CD4-positive, alpha-beta T cell treated with Interleukin-10 for 1 hour (primary cell): Measurements from ENCODE around the gene ZNF618.

ENCODE experiments used
- DNase-seq: peaks from one replicate; pipeline ENCODE4 v3.0.0-alpha.2; 2020

The ZNF618 gene

DNA sequence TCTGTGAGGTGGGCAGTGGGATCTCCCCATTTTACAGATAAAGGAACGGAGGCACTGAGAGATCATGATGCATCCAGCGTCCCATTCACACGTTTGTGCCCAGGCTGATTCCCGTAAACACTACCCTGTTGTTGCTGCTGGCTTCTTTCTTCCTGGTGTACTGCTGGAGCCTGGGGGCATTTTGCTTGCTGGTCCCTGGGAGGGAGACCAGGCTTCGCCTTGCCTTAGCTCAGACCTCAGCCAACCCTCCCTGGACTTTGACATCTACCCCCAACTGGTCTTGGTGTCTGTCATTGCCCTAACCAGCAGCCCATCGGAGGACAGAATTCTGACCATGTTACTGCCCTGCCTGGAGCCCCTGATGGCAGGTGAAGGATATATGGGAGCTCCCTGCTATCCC lies 82.4 kb downstream of the ZNF618 start:
- DNase-seq: no peak

DNA sequence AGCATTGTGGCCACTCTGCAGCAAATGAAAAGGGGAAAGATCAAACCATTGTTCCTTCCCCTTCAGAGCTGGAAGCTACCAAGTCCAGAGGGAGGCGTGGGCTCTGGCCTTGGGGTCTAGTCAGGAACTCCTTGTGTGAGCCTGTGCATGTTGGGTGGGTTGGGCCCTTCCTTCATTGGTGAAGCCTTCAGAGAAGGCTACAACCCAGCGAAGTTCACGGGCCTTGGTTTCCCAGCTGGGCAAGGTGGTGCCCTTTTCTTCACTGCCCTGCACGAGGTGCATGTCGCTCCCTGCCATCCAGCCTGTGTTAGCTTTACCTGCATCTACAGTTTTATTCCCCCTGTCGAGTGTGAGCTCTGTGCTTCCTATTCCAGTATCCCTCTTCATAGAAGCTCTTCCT lies 84.7 kb downstream of the ZNF618 start:
- DNase-seq: no peak

DNA sequence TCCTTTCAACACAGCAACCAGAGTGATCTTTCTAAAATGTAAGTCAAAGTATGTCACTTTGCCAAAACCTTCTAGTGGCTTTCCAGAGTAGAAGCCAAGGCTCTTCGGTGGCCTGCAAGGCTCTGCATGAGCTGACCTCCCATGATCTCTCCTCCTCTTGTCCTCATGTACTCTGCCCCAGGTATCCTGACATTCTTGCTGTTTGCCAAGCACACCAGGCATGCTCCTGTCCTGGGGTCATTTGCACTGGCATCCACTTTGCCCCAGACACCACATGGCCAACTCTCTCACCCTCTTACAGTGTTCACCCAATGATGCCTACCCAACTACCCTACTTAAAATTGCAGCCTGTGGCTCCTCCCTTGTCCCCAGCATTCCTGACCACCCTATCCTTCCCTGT lies 86.3 kb downstream of the ZNF618 start:
- no peak for DNase-seq

DNA sequence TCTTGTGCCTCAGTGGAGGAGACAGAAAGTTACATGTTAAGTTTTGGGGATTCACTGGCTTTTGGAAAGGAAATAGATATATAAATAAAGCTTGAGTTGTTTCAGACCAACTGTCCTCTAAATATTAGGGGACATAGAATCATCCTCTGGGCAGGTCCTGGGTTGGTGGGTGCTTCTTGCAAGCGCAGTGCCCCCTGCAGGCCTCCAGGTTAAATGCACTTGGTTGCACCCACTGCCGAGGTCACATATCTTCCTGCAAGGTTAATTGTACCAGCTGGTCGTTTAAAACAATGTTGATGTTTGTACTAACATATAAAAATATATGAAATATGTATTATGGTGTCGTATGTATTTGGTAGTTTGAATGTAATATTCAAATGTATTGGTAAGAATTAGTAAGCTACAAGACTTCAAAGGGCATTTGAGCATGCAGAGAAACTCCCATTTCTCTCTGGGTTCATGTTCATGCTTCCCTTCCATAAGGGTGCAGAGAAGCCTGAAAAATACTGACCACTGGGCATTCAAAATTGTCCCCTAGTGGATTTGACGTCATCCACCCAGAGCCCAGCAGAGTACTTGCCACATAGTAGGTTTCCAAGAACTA lies 87.0 kb downstream of the ZNF618 start:
- peak; percentile 24 for DNase-seq

DNA sequence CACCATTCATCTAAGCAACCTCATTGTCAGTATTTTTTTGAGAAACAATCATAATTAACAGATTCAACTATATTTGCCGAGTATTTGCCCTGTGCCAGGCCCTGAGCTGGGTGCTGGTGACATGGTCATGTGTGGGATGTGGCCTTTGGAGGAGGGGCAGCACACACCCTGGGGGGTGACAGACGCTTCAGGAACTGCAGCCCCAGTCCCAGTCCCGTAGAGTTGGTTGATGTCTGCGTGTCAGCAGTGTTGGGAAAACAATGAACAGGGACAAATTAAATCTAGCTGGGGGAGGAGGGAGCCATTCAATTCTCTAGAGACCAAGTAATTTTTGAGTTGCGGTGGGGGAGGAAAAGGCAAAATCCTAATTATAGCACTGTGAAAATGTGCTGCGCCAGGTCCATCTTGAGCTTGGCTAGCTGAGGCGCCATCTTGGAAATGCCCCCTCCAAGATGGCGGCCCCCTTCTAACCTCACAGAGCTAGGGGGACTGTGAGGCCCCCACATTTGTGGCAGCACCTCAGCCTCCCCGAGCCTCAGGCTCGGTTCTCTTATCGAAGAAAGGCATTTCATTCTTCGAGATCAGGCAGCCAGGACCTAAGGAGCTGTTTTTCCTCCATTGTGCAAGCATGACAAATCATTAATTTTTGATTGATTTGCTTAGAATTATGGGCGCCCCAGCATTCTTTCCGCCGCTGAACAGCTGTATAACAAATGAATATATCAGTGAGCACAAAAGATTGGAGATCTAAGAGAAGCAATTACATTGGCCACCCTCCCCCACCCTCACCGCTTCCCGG lies 87.8 kb downstream of the ZNF618 start:
- DNase-seq: no peak

DNA sequence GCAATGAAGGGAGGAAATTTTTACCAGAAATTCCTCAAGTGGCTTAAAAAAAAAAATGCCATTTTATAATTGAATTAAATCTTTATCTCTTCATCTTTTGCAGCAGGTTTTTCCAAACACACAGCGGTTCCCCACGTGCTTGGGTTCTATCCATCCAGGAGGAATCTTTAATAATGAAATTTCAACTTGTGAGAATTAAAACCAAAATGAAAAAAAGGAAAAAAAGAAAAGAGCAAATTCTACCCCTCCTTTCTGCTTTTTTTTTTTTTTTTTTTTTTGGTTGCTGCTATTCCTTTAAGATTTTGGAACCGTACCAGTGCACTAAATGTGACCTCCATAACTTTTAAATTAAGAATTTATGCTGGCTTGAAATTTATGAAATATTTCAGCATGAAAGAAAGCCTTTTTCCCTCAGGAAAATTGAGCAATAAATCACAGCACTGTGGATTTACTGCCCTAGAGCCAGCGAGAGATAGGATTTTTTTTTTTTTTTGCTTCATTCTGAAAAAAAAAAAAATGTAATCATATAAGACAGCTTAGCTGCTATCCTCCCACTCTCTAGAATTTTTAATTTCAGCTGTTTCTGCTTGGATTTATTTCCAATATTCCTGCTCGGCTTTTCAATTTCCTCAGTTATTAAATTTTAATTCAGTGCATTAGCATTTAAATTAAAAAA lies 88.5 kb downstream of the ZNF618 start:
- DNase-seq: no peak

DNA sequence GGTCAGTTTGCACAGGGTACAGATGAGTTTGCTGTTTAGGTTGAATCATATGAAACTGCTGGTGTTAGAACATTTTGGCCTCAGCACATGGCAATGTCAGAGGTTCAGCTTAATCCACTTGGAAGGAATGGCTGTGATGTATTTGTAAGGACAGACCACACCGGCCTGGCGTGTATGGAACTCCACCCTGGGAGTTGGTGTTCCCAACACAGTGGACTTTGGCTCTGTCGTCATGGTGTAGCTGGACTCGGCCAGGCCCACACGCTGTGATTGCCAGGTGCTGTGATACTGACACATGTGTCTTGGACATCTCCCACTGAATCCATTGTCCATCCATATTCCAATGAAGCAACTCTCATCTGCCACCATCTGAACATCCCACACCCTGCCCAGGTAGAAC lies 90.3 kb downstream of the ZNF618 start:
- no peak for DNase-seq

DNA sequence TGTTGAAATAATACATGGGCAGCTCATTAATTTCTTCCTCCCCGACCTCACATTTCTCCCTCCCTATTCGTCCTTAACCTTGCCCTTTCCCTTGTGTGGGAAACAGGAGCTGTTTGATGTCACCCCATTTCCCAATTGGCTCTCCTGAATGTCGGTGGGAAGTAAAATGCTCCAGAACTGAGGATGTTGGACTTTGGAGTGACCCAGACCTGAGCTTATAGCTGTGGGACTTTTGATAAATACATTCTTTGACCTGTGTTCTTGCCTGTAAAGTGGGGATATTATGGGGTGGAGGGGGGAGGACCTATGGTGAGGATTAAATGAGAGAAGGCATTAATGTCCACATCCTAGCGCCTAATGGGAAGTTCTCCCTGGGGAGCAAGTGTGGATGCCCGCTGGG lies 91.3 kb downstream of the ZNF618 start:
- no peak for DNase-seq

DNA sequence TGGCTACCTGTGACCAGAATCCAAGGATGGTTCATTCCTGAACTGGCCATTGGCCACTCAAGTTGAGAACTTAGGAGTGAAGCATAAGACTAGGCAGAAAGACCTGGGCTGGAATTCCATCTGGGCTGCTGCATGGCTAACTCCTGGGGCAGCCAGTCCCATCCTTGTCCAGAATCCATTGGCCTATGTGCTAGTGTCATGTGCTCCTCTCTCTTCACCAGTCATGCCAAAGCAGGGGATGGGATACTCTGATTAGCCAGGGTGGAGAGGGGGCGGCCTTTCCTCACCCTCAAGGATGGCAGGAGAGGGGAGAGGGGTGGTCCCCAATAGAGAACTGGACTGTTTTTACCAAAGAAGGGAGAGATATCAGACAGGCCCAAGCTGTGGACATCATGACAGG lies 93.2 kb downstream of the ZNF618 start:
- no peak for DNase-seq

DNA sequence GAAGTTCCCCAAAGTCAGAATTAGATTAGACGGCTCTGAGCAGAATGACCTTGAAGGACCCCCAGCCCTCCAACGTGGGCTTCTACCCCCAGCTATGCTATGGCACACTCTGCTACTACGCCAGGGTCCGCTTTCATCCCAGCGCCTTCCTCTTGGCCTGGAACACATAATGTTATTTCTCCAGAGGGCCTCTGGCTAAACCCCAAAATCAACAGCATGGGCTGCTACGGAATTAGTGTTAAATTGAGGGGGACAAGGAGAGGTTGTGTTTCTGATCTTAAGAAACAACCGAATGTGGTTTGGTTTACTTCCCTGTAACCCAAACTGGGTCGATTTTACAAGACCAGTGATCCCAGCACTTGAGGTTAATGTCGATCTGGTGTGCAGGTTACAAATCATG lies 97.1 kb downstream of the ZNF618 start:
- no peak for DNase-seq

DNA sequence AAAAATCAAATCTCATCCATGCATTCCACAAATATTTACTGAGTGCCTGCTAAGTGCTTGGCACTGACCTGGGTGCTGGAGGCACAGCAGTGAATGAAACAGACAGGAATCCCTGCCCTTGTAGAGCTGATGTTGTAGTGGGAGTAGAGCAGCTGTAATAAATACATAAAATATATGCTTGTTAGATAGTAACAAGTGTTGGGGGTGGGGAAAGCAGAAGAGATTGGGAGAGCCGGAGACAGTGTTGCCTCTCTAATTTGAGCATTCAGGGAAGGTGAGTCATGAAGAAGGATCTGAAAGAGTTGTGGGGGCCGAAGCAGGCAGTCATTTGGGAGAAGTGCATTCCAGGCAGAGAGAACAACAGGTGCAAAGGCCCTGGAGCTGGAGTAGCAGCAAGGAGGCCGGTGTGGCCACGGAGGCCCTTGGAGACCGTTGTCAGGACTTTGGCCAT lies 97.9 kb downstream of the ZNF618 start:
- DNase-seq: no peak

DNA sequence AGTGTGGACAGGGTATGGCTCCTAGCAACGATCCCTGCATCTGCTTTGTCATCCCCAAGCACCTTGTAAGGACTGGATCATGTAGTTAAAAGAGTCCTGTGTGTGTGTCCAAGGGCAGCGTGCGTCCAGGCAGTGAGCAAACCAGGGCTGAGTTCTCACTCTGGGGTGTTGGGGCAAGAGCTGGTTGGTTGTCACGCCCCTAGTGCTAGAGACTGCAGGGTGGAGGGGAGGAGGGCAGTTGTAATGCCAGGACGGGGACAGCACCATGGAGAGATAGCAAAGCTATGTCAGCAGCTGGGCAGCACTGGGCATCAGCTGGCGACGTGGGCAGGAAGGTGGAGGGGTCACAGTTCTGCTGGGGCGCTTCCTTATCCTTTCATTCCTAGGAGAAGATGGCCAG lies 100.8 kb downstream of the ZNF618 start:
- DNase-seq: no peak

DNA sequence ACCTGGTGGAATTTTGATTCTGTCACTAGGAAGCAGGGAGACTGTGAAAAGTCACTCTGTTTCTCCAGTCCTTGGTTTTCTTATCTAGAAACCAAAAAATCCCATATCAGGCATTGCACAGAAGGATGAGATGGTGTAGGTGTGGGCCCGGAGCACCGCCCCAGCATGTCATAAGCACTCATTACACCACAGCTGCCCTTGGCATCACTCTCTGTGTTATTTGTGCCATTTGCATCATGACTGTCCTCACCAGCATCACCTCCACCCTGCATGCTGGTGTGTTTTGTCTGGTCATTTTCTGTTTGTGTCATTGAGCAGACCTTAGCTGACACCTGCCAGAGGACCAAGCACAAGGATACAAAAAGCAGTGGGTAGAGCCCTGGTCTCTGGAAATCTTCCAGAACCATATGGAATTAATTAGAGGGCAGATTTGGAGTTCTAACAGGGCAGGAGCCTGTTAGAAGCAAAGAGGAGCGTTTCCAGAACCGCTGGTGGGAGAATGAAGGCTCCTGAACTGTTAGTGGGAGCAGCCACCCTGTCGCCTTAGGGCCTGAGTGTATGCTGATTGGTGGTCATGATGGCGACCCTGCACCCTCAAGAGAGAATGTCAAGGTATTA lies 102.7 kb downstream of the ZNF618 start:
- no peak for DNase-seq

DNA sequence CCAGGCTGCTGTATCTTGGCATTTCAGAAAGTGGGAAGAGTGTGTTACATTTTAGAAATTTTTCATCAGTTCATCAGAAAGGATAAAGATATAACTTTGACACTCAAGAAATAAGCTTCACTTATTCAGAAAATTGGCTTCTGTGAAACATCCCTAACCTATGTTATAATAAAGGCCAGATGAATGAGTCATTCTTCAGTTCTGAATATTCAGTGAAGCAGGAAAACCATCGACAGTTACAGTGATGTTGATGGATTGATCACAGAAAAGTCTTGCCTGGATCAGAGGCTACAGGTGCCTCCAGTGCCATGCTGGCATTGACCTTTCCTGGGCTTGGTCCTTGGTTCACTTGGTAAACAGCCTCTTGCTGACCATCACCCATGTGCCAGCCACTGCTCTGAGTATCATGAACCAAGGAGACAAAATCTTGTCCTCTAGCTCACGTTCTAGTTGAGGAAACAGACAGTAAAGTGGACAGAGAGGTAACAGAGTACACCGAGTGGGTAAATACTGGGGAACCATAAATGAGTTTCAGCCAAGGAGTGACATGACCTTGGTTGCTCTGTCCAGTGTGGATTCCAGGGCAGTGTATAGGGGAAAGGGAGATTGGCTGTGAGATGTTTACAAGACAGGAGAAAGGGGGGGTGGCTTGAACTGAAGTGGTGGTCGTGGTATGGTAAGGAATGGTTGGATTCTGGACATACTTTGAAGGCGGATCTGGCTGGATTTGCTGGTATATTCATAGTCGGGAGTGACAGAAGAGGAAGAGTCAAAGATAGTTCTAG lies 103.4 kb downstream of the ZNF618 start:
- DNase-seq: no peak

DNA sequence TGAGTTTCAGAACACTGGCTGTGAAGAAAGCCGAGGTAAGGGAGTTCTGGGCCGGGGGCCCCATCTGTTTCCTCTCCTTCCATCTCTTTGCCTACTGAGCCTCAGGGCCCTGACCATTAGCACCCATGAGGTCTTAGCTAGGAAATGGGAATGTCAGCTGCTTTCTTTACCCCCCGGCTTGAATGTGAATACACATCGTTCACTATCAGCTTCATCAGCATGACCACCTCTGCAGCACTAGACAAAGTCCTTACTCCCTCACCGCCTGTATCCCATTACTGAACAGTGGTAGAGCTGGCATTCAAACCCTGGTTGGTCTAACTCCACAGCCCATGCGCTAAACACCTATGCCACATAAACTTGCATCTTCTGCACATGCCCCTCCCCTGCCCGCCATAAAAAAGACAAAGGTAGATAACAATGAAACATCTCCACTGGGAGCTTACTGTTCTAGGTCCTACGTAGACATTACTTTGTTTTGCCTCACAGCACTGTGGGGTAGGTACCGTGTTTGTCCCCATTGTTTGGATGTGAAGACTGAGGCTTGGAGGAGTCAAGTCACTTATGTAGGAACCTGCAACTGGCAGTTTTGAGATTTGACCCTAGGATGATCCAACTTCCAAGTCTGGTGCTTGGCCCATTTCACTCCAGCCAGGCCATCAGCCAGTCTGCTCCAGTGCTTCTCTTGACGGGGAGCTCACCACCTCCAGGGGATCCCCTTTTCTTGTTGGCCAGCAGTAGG lies 108.7 kb downstream of the ZNF618 start:
- DNase-seq: no peak

DNA sequence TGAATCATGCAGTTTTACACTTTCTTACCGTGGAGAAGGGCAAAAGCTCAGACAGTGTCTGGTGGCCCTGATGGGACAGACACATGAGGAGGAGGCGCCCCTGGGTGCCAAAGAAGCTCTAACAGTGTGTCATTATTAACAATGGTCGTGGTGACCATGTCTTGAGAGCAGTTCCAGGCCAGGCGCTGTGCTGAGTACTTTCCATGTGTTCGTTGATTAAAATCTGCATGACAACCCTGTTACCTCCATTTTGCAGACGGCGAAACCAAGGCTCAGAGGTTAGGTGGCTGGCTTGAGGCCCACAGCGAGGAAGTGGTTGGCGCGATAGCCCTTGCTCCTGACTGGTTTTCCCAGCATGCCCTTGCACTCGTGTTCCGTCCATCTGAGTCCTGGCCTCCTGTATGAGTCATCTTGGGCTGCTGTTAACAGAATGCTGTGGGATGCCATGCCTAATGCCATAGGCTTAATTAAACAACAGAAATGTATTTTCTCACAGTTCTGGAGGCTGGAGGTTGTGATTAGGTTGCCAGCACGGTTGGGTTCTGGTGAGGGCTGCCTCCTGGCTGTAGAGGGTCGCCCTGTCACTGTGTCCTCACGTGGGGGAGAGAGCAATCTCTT lies 110.0 kb downstream of the ZNF618 start:
- DNase-seq: no peak

DNA sequence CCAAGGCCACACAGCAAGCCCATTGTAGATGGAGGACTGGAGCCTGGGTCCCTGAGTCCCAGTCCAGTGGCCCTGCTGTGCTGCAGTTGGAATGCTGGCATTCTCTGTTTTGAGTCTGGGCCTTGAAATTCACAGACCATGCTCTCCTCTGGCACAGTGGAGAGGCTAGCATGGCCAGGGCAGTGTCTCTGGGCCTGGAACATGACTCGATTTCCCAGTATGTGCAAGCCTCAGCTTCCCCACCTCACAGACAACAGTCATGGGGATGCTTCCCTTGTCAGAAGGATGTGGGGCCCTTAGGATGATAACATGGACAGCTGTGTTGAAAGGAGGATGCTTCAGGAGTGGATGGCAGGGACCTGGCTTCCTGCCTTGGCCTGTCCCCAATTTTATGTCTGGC lies 110.8 kb downstream of the ZNF618 start:
- DNase-seq: no peak

DNA sequence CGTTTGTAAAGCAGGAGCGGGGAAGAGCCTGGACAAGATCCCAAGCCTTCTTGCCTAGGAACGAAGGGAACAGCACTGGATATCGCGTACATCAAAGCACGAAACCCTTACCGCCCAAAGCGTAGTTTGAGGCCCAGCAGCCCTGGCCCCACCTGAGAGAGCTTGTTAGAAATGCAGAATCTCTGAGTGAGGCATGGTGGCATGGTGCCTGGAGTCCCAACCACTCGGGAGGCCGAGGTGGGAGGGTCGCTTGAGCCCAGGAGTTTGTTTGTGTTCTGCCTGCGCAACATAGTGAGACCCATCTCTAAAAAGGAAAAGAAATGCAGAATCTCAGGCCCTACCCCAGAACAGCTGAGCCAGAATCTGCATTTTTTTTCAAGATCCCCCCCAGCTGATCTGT lies 111.4 kb downstream of the ZNF618 start:
- DNase-seq: no peak

DNA sequence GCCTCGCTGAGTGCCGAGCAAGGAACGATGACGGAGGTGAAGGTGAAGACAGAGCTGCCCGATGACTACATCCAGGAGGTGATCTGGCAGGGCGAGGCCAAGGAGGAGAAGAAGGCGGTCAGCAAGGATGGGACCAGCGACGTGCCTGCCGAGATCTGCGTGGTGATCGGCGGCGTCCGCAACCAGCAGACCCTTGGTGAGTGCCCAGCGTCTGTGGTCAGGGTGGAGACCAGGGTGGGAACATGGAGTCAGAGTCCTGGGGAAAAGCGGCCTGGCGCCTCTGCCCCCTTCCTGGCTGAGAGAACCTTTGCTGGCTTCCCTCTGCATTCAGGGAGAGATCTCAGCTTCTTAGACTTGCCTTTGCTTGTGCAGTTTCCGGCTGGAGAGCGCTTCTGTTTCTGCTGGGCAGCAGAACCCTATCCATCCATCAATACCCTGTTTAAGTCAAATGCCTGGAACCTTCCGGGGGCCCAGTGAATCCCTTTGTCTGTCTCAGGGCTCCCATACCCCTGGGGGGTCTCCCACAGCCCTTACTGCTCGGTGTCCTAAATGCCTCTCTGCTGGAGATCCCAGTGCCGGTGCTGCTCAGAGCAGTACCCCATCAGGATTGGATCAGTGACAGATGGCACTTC lies 112.4 kb downstream of the ZNF618 start:
- no peak for DNase-seq

DNA sequence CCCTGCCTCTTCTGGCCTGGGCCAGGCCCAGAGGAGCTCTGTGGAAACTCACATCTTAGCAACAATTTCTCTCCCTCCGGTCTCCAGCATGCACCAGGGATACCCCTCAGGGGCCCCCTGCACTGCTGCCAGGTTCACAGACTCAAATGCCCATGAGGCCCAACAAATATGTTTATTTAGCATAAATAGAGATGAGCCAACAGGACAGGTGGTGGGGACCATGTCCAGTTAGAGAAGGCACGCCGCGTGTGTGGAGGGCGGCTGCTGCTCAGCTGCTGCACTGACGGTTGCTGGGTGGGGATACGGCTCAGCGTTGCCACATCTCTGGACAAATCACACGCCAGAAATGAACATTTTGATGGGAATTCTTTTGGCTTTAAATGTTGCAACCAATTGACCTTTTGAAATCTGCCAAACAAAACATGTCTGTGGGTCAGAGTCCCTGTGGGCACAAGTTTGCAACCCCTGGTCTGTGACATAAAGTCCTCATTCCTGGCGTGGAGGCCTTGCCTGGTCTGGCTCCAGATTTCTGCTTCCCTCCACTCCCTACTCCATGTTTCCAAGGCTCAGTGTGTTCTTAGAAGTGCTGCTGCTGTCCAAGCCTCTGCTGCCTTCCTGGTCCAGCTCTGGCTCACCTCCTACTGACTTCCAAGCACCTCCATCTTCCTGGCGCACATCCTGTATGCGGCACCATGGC lies 113.1 kb downstream of the ZNF618 start:
- DNase-seq: no peak
